Hepatocyte (in vitro differentiated cells): ENCODE measurements around the gene MOG. TPM values are rescaled to one million over a fixed set of nuclear protein-coding genes. Genes with fewer than 3 reads are reported as not detected.

ENCODE experiments used
- DNase-seq: peaks from one replicate; pipeline ENCODE4 v3.0.0-alpha.2; 2016; ENCODE audit warnings: low spot score
- H2AFZ ChIP-seq: fragments of 200-600 bp; sonication (generic); 2 replicates; pipeline ENCODE4 v1.6.0; 2016; ENCODE audit warnings: antibody characterized with exemption, mild to moderate bottlenecking
- H3K27ac ChIP-seq: fragments of 200-600 bp; sonication (generic); 2 replicates; pipeline ENCODE4 v1.5.1; 2016; ENCODE audit warnings: mild to moderate bottlenecking
- H3K27me3 ChIP-seq: fragments of 200-600 bp; sonication (generic); 2 replicates; pipeline ENCODE4 v1.6.1; 2016
- H3K36me3 ChIP-seq: fragments of 200-600 bp; sonication (generic); replicated peaks from 2 replicates; pipeline ENCODE4 v1.5.1; 2016; ENCODE audit warnings: low read depth; ENCODE audit not compliant: insufficient read depth
- H3K4me1 ChIP-seq: fragments of 200-600 bp; sonication (generic); 2 replicates; pipeline ENCODE4 v1.5.1; 2016; ENCODE audit warnings: mild to moderate bottlenecking, moderate library complexity; ENCODE audit not compliant: insufficient read depth
- H3K4me2 ChIP-seq: fragments of 200-600 bp; sonication (generic); 2 replicates; pipeline ENCODE4 v1.6.0; 2016
- H3K4me3 ChIP-seq: fragments of 200-600 bp; sonication (generic); 2 replicates; pipeline ENCODE4 v1.5.1; 2016; ENCODE audit warnings: mild to moderate bottlenecking
- H3K79me2 ChIP-seq: fragments of 200-600 bp; sonication (generic); 2 replicates; pipeline ENCODE4 v1.6.0; 2017; ENCODE audit warnings: mild to moderate bottlenecking
- H3K9me2 ChIP-seq: fragments of 200-600 bp; sonication (generic); replicated peaks from 2 replicates; pipeline ENCODE4 v1.6.0; 2017; ENCODE audit warnings: mild to moderate bottlenecking; ENCODE audit not compliant: insufficient read depth
- H3K9me3 ChIP-seq: fragments of 200-600 bp; sonication (generic); 2 replicates; pipeline ENCODE4 v1.5.1; 2016; ENCODE audit warnings: low read depth, mild to moderate bottlenecking
- H4K20me1 ChIP-seq: fragments of 200-600 bp; sonication (generic); 2 replicates; pipeline ENCODE4 v1.6.0; 2016; ENCODE audit warnings: mild to moderate bottlenecking; ENCODE audit not compliant: insufficient read depth, poor library complexity, severe bottlenecking
- CTCF ChIP-seq: fragments of 200-600 bp; sonication (generic); IDR thresholded peaks from 2 replicates; pipeline ENCODE4 v1.5.1; 2016; ENCODE audit warnings: antibody characterized with exemption, mild to moderate bottlenecking; ENCODE audit not compliant: poor library complexity
- EZH2 ChIP-seq: fragments of 200-600 bp; sonication (generic); IDR thresholded peaks from 2 replicates; pipeline ENCODE4 v1.6.1; 2016; ENCODE audit warnings: antibody characterized with exemption, mild to moderate bottlenecking, borderline replicate concordance
- EZH2phosphoT487 ChIP-seq: fragments of 200-600 bp; sonication (generic); IDR thresholded peaks from one replicate; pipeline ENCODE4 v1.6.1; 2018; ENCODE audit warnings: antibody characterized with exemption, mild to moderate bottlenecking, low read depth, moderate library complexity; ENCODE audit not compliant: unreplicated experiment, severe bottlenecking
- WGBS: methylation state at CpG from one replicate; pipeline ENCODE4 v1.1.6; 2016; ENCODE audit warnings: low lambda C conversion rate; ENCODE audit errors: missing lambda C conversion rate; 5-methylcytosine and 5-hydroxymethylcytosine counted together
- polyA plus RNA-seq: library from polyadenylated mRNA; unstranded; fragments of >200 nt; fragmentation: Nextera tagmentation; extraction: Ambion mirVana; gene quantifications from 2 replicates; pipeline ENCODE4 v1.2.1, GENCODE V29; 2016
- total RNA-seq: library from RNA; depleted of rRNA; stranded (reverse); fragments of >200 nt; gene quantifications from 2 replicates; pipeline ENCODE4 v1.2.3, GENCODE V29; 2014

MOG gene
- total and polyA plus RNA-seq, 2 experiments from 2014 or later: not detected

- Histone ChIP-seq H3K9me3 (no peaks in the 10 kb centered on the region), H3K4me1 (no peaks in the 10 kb centered on the region), H3K36me3 (no peaks in the 10 kb centered on the region), H2AFZ (no peak overlapping the region), H3K27ac (no peak overlapping the region), H3K4me2 (no peak overlapping the region), H3K79me2 (no peaks in the 10 kb centered on the region), H4K20me1 (no peaks in the 10 kb centered on the region), H3K4me3 (no peak overlapping the region), H3K9me2 (no peaks in the 10 kb centered on the region), H3K27me3 (peaks cover 9% of the 10 kb centered on the region)
- 92% methylated on average over 12 of the region's 12 CpGs for WGBS
- TF ChIP-seq EZH2 (no peak), EZH2phosphoT487 (no peak), CTCF (no peak)
- DNase-seq: no peak
These were observed 16.3 kb downstream of the MOG start for GRCh38 chr6:29673161-29673560.

DNA sequence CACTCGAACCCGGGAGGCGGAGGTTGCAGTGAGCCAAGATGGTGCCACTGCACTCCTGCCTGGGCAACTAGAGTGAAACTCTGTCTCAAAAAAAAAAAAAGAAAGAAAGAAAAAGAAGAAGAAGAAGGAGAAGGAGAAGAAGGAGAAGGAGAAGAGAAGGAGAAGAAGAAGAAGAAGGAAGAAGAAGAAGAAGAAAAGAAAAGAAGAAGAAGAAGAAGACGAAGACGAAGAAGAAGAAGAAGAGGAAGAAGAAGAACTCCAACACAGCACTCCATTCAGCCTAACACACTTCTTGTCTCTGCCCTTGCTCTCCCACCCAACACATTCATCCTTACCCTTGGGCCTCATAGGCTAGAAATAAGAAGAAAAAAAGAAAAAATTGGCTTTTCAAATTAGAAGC lies 17.1 kb downstream of the MOG start:
- Histone ChIP-seq H2AFZ (no peak overlapping the region), H3K27ac (no peak overlapping the region), H4K20me1 (no peaks in the 10 kb centered on the region), H3K4me1 (no peaks in the 10 kb centered on the region), H3K4me2 (no peak overlapping the region), H3K9me2 (no peaks in the 10 kb centered on the region), H3K27me3 (peaks cover 4% of the 10 kb centered on the region), H3K4me3 (no peak overlapping the region), H3K9me3 (no peaks in the 10 kb centered on the region), H3K79me2 (no peaks in the 10 kb centered on the region), H3K36me3 (no peaks in the 10 kb centered on the region)
- no peak for TF ChIP-seq EZH2phosphoT487
- TF ChIP-seq CTCF: no peak
- no peak for TF ChIP-seq EZH2
- DNase-seq: no peak
- 91% methylated on average over 5 of the region's 5 CpGs for WGBS

- no peaks in the 10 kb centered on the region for H4K20me1 ChIP-seq
- DNase-seq: no peak
- H3K27me3 ChIP-seq: peaks cover 4% of the 10 kb centered on the region
- H3K9me3 ChIP-seq: no peaks in the 10 kb centered on the region
- H3K79me2 ChIP-seq: no peaks in the 10 kb centered on the region
- H3K9me2 ChIP-seq: no peaks in the 10 kb centered on the region
- no peak overlapping the region for H3K4me3 ChIP-seq
- no peak overlapping the region for H2AFZ ChIP-seq
- H3K27ac ChIP-seq: no peak overlapping the region
- TF ChIP-seq EZH2phosphoT487 (no peak), EZH2 (no peak), CTCF (no peak)
- H3K4me1 ChIP-seq: no peaks in the 10 kb centered on the region
- WGBS: 90% methylated on average over 1 of the region's 1 CpG
- H3K4me2 ChIP-seq: no peak overlapping the region
- H3K36me3 ChIP-seq: no peaks in the 10 kb centered on the region
These were observed 18.7 kb downstream of the MOG start for GRCh38 chr6:29675561-29675960.

DNA sequence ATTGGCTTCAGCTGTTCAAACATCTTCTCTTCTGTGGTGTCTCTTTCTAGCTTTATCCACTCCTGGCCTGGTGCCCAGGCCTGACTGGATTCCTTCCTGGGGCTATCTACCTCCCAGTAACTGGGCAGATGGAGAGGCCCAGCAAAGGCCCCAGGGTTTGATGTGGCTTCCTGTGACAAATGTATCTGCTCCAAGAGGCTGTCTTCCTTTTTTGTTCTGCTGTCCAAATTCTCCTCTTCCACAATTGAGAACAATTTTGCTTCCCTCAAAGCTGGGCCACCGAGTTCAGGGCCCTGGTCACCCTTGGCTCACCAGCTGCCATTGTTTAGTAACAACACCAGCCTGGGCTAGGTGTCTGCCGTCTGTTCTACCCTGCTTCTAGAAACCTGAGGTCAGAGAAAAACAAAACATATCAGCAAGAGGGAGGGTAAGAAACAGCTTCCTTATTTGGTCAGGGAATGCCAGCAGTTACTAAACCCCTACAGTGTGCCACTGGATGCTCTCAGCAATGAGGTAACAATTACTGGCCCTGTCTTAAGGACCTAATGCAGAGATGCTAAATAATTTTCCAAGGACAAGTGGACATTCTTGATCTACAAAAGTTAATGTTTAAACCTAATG lies 20.2 kb downstream of the MOG start:
- no peaks in the 10 kb centered on the region for H3K36me3 ChIP-seq
- no peak overlapping the region for H3K4me2 ChIP-seq
- H3K4me3 ChIP-seq: no peak overlapping the region
- 68% methylated on average over 2 of the region's 2 CpGs for WGBS
- DNase-seq: no peak
- no peaks in the 10 kb centered on the region for H4K20me1 ChIP-seq
- H3K27ac ChIP-seq: no peak overlapping the region
- H2AFZ ChIP-seq: no peak overlapping the region
- no peaks in the 10 kb centered on the region for H3K27me3 ChIP-seq
- H3K9me3 ChIP-seq: no peaks in the 10 kb centered on the region
- TF ChIP-seq CTCF: no peak
- TF ChIP-seq EZH2phosphoT487: no peak
- TF ChIP-seq EZH2: no peak
- no peaks in the 10 kb centered on the region for H3K4me1 ChIP-seq
- H3K79me2 ChIP-seq: no peaks in the 10 kb centered on the region
- H3K9me2 ChIP-seq: no peaks in the 10 kb centered on the region
